Stimulated activated CD4-positive, alpha-beta T cell treated with anti-CD3 and anti-CD28 coated beads, Interleukin-4, amount 100 ng/mL, for 1 hour (primary cell): ENCODE measurements around the gene RUNDC1.

ENCODE experiments used
- DNase-seq: peaks from one replicate; pipeline ENCODE4 v3.0.0-alpha.2; 2020

The RUNDC1 gene

GRCh38 chr17:43020030-43020621 lies 39.8 kb downstream of the RUNDC1 start:
- no peak for DNase-seq

- peak; percentile 39 for DNase-seq
These were observed 40.7 kb downstream of the RUNDC1 start for GRCh38 chr17:43020789-43021740.

DNA sequence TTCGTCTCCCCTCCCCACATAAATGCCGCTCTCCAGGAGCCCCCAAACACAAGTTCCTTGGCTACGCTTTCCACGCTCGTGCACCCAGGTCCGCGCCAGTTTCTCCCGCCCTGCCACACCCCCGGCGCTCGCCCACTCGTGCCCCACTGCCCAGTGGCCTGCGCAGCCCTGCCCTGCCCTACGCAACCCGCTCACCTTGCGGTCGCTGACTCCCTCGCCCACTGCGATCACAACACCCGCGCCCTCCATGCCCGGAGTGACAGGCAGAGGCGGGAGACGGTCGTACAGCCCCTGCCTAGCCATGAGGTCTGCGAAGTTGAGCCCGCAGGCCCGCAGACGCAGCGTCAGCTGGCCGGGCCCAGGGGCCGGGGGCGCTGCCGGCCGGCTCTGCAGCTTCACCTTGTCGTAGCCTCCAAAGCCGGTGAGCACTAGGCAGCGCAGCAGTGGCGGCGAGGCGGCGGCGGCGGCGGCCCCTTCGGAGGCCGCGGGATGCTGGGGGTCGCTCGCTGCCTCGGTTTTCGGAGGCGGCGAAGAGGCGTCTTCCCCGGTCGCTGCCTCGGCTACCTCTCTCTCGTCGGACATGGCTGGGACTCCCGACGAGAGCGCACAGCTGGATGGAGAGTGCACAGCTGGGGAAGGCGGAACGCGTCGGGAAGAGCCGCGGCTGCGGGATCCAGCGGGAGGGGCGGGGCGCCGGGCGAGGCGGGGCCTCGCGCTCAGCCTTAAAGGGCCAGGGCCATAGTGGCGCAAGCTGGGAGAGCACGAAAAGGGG lies 41.6 kb downstream of the RUNDC1 start, which contains the start of gene VAT1:
Gene VAT1 (minus strand): TSS at position 645 of the 772 bp plus-strand sequence. CDS start 63 bp downstream, at position 582.
- DNase-seq = peak; percentile 69

- peak; percentile 74 for DNase-seq
These were observed 44.3 kb downstream of the RUNDC1 start, which contains the start of gene RND2 for GRCh38 chr17:43024407-43025289. TSS of gene RND2 (plus strand) at chr17:43025231. CDS start at chr17:43025348, 117 bp downstream.

DNA sequence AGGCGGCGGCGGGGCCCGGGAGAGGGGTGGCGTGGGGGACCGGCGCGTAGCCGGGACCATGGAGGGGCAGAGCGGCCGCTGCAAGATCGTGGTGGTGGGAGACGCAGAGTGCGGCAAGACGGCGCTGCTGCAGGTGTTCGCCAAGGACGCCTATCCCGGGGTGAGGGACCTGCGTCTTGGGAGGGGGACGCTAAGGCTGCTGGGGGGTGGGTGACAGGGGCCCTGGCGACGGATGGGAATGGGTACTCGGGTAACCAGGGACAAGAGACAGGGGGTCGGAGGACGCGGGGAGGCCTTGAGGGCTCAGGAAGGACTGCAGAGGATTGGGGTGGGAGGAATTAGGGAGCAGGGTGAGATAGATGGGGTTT lies 44.9 kb downstream of the RUNDC1 start:
- no peak for DNase-seq

DNA sequence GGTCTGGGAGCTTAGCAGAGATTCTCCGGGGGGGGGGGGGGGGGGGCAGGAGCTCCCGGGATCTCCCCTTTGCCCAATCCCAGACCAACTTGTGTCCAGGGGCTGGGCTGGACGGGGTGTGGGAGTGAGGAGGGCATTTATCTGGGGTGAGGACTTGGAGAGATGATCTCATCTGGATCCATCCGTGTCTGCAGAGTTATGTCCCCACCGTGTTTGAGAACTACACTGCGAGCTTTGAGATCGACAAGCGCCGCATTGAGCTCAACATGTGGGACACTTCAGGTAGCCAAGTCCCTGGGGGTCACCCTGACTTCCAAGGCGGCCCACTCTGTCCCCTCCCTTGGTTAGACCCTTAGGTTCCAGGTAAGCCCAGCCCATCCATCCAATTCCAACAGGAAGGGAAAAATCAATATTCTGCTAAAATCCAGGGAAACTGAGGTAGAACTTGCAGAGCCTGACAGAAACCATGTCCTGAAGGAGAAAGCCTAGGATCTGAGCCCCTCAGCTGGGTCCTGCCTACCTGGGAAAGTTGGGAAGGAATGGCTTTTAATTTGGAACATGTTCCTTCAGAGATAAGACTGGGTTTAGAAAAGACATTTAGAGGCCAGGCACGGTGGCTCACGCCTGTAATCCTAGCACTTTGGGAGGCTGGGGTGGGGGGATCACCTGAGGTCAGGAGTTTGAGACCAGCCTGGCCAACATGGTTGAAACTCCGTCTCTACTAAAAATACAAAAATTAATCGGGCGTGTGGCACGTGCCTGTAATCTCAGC lies 45.6 kb downstream of the RUNDC1 start:
- DNase-seq = no peak

GRCh38 chr17:43026595-43026994 lies 46.2 kb downstream of the RUNDC1 start:
- DNase-seq = no peak

DNA sequence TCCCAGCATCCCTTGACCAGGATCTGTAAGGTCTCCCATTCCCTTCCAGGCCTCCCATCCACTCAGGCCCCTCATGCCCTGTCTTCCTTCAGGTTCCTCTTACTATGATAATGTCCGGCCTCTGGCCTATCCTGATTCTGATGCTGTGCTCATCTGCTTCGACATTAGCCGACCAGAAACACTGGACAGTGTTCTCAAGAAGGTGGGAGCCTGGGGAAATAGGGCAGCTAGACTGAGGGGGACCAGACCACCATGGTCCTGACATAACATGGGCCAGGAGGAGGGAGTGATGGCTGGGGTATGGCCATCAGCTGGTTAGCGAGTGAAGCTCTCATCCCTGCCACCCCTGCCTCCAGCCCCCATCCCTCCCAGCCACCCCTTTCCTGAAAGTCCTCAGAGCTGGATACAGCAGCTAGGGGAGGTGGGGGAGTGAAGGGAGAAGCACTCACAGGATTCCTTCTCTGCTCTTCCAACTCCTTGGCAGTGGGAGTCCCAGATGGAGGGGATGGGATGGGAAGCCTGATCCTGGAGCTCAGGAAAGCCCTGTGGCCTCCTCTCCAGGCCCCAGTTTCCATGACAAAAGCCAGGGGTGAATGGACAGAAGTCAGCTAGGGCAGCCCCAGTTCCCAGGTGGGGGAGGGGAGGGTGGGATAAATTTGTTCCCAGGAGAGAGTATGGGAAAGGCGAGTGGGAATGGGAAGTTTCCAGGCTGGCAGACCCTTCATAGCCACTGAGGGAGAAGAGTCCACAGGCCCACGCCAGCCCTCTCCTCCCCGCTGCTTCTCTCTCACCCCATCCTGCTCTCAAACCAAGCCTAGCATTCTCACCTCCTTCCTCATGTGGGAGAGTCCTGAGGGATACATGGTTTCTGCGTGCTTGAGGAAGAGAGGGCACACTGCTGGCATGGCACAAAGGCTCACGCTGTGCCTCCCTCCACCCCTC lies 47.0 kb downstream of the RUNDC1 start:
- DNase-seq = no peak

- DNase-seq = no peak
These were observed 48.0 kb downstream of the RUNDC1 start for GRCh38 chr17:43028221-43028861.

DNA sequence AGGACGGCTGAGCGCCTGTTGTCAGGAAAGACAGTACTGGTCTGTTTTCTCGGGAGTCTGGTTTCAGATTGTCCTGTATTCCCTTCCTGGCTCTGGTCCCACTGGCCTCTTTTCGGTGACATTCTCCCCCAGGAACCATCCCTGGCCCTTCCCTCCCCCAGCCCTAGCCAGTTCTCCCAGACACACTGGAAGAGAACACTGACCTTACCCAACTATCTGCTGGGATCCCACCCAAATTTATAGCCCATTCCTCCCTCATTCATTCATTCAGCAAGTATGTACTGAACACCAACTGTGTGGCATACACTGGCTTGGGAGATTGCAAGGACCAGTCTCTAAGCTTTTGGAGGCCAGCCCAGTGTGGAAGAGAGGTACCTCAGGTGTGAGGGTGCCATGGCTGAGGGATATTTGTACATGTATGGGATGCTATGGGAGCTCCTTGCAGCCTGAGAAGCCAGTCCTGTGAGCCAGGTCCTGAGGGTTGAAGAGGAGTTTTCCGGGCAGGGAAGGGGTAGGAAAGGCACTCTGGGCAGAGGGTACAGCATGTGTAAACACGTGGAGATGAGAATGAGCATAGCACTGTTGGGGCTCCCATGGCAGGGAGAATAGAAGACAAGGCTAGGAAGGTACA lies 49.9 kb downstream of the RUNDC1 start:
- DNase-seq = no peak

DNA sequence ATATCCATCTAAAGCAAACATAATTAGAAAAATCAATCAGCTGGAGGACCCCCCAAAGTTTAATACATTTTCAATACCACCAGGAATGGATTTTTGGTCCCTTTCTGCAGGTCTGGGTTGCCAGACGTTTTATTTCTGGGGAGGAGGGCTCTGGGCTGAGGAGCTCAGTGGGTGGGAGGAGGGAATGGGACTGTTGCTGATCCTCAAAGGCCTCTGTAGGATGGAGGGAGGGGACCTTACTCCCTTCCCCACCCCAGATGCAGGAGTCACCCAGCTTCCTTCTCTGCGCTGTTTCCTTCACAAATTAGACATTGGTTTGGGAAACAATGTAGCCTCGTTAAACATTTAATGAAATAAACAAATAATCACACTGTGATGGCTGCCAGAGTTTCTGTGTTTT lies 51.3 kb downstream of the RUNDC1 start:
- DNase-seq = no peak

DNA sequence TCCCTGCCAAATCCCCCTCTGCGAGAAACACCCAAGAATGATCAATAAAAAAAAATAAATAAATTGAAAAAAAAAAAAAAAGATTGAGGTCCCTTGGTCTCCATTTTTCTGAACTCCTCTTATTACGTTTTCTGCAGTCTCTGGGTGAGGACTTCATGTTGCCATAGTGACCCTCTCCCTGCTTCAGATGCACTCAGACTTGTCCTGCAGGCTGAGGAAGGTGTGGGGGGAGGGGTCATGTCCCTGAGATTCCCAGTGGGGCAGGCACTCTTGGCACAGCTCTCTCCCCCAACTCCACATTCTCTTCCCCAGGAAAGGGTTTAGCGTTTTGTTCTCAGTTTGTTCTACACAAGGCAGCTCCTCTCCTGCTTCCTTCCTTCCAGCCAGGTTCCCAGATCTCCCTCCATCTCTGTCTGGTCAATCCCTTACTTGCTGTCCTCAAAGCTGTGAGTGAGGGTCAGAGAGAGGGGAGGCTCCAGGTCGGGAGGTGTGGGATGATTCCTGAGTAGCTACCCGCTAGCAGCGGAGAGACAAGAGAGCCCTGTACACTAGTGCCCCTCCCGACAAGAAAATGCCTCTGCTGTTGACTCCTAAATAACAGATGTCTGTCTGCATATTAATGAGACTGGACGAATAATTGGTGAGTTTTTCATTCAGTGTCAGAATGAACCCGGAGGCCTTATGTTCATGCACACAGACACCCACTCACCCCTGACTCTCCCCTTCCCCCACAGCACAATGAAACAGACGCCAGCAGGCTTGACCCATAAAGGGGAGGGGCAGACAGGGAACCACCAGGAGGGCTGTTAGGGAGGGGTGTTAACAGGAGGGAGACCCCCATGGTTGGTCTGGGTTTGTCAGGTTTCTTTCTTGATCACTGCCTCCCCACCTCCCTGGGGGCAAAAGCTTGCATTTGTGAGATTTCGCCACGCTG lies 53.9 kb downstream of the RUNDC1 start:
- DNase-seq = no peak

- no peak for DNase-seq
These were observed 54.5 kb downstream of the RUNDC1 start for GRCh38 chr17:43034894-43035293.

DNA sequence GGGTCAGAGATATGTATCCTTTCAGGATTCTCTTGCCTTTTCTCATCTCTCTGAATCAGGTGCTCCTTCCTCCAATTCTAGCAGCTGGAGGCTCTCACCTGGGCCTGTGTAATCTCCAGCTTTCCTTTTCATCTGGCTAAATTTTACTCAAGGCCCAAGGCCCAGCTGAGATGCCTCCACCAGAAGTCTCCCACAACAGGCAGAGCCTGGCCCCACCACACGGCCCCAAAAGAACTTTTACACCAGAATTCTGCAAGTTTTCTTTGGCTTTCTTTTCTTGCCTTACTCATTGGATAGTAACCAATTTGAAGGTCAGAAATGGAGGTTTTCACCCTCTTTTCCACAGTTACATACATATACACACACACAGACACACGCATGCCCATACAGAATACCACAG lies 59.3 kb downstream of the RUNDC1 start:
- no peak for DNase-seq

- DNase-seq = no peak
These were observed 60.3 kb downstream of the RUNDC1 start for GRCh38 chr17:43040655-43041054.

DNA sequence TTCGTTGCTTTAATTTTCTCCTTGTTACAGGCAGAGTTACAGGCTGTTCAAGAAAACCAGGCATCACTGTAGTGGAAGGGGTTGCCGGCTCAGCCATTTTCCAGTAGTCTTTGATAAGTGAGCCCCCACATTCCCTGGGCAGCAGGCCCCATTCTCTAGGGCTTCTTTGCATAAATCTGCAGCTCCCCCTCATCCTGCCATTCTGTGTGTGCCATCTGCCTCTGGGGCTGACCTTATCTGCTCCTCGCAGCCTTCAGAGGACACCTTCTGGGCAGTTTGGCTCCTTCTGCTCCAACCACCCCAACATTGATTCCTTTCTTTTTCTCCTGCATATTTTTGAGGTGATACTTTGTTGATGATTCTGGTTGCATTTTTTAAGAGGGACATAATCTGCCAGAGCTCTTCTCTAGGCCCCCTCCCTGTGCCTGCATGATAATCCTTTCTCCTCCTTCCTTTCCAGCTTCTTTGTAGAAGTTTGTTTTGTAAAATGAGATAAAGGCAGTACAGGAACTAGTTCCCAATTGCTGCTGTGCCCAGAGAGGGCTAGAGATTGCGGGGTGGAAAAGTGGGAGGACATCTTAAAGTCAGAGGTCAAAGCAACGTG lies 61.8 kb downstream of the RUNDC1 start:
- DNase-seq = no peak
